Brain microvascular endothelial cell (primary cell): ENCODE data around the gene EEF2K.

Source experiments
- DNase-seq: peaks from one replicate; pipeline ENCODE4 v3.0.0-alpha.2; 2020
- H3K27ac ChIP-seq: fragments of 250-450 bp; sonication (Bioruptor Pico); 2 replicates; pipeline ENCODE4 v1.5.1; 2020; ENCODE audit warnings: mild to moderate bottlenecking, moderate library complexity
- H3K27me3 ChIP-seq: fragments of 250-450 bp; sonication (Bioruptor Pico); replicated peaks from 2 replicates; pipeline ENCODE4 v1.5.1; 2020; ENCODE audit warnings: mild to moderate bottlenecking
- H3K36me3 ChIP-seq: fragments of 250-450 bp; sonication (Bioruptor Pico); replicated peaks from 2 replicates; pipeline ENCODE4 v1.5.1; 2020; ENCODE audit warnings: mild to moderate bottlenecking
- H3K4me3 ChIP-seq: 2 replicates; pipeline ENCODE4 v1.5.1; 2011; ENCODE audit warnings: low read depth, mild to moderate bottlenecking, control low read depth, low read length, moderate library complexity
- CTCF ChIP-seq: IDR thresholded peaks from 2 replicates; pipeline ENCODE4 v1.5.1; 2011; ENCODE audit warnings: low read depth, mild to moderate bottlenecking, moderate library complexity, low read length, control low read depth, inconsistent platforms; ENCODE audit errors: missing control alignments
- in situ Hi-C: cut with HindIII; loops from 2 replicates; pipeline ENCODE4 v1.10.0; 2017; ENCODE audit warnings: low sequenced_read_pairs, low pct_ligation_motif_present

The EEF2K gene

GRCh38 chr16:22265351-22265750 lies 59.3 kb downstream of the EEF2K start:
- no peaks in the 10 kb centered on the region for H3K27me3 ChIP-seq
- no peak overlapping the region for H3K27ac ChIP-seq
- DNase-seq = no peak
- H3K4me3 ChIP-seq = no peak overlapping the region
- in situ Hi-C loops = no loop called here
- TF ChIP-seq CTCF = no peak
- H3K36me3 ChIP-seq = peaks cover 32% of the 10 kb centered on the region

- H3K27ac ChIP-seq = no peak overlapping the region
- TF ChIP-seq CTCF = no peak
- H3K4me3 ChIP-seq = no peak overlapping the region
- DNase-seq = no peak
- in situ Hi-C loops = no loop called here
- peaks cover 25% of the 10 kb centered on the region for H3K36me3 ChIP-seq
- no peaks in the 10 kb centered on the region for H3K27me3 ChIP-seq
Observed at GRCh38 chr16:22266546-22266945, 60.5 kb downstream of the EEF2K start.

- Histone ChIP-seq H3K4me3 (no peak overlapping the region), H3K27ac (no peak overlapping the region), H3K27me3 (no peaks in the 10 kb centered on the region), H3K36me3 (peaks cover 30% of the 10 kb centered on the region)
- TF ChIP-seq CTCF = no peak
- in situ Hi-C loops = no loop called here
- DNase-seq = no peak
Observed at GRCh38 chr16:22267764-22268163, 61.7 kb downstream of the EEF2K start.

GRCh38 chr16:22270525-22270924 lies 64.4 kb downstream of the EEF2K start:
- peaks cover 44% of the 10 kb centered on the region for H3K36me3 ChIP-seq
- in situ Hi-C loops = no loop called here
- no peak for DNase-seq
- no peaks in the 10 kb centered on the region for H3K27me3 ChIP-seq
- H3K4me3 ChIP-seq = no peak overlapping the region
- no peak overlapping the region for H3K27ac ChIP-seq
- no peak for TF ChIP-seq CTCF

GRCh38 chr16:22272870-22273650 lies 67.0 kb downstream of the EEF2K start:
- Histone ChIP-seq H3K27ac (no peak overlapping the region), H3K4me3 (no peak overlapping the region), H3K36me3 (peaks cover 42% of the 10 kb centered on the region), H3K27me3 (no peaks in the 10 kb centered on the region)
- in situ Hi-C loops = no loop called here
- DNase-seq = no peak
- no peak for TF ChIP-seq CTCF

GRCh38 chr16:22274916-22275315 lies 68.8 kb downstream of the EEF2K start:
- Histone ChIP-seq H3K4me3 (no peak overlapping the region), H3K36me3 (peaks cover 32% of the 10 kb centered on the region), H3K27ac (no peak overlapping the region), H3K27me3 (no peaks in the 10 kb centered on the region)
- in situ Hi-C loops = no loop called here
- no peak for TF ChIP-seq CTCF
- no peak for DNase-seq
